ENCODE measurements around the gene COPZ1.

The COPZ1 gene

GRCh38 chr12:54390668-54391551 is 66.0 kb downstream of the COPZ1 start:
- peak; percentile 26 for TF ChIP-seq CTCF (conservative IDR thresholded peaks at IDR 0.05; ENCODE audit: low read depth, low read length)
- H3K4me3 ChIP-seq (ENCODE audit: low read depth, low read length), result peak overlapping the region; percentile 50
- peak; percentile 23 for DNase-seq (ENCODE audit: low read depth)

GRCh38 chr12:54392485-54393206 is 67.7 kb downstream of the COPZ1 start:
- DNase-seq (ENCODE audit: low read depth), result no peak
- no peak overlapping the region for H3K4me3 ChIP-seq (ENCODE audit: low read depth, low read length)
- TF ChIP-seq CTCF (conservative IDR thresholded peaks at IDR 0.05; ENCODE audit: low read depth, low read length), result no peak

- no peak overlapping the region for H3K4me3 ChIP-seq (ENCODE audit: low read depth, low read length)
- no peak for TF ChIP-seq CTCF (conservative IDR thresholded peaks at IDR 0.05; ENCODE audit: low read depth, low read length)
- DNase-seq (ENCODE audit: low read depth), result no peak
Observed at GRCh38 chr12:54393207-54393609, 68.3 kb downstream of the COPZ1 start.

GRCh38 chr12:54393743-54394142 is 68.8 kb downstream of the COPZ1 start:
- no peak for DNase-seq (ENCODE audit: low read depth)
- no peak for TF ChIP-seq CTCF (conservative IDR thresholded peaks at IDR 0.05; ENCODE audit: low read depth, low read length)
- no peak overlapping the region for H3K4me3 ChIP-seq (ENCODE audit: low read depth, low read length)

GRCh38 chr12:54394281-54394719 is 69.4 kb downstream of the COPZ1 start:
- TF ChIP-seq CTCF (conservative IDR thresholded peaks at IDR 0.05; ENCODE audit: low read depth, low read length), result peak; percentile 76
- peak; percentile 59 for DNase-seq (ENCODE audit: low read depth)
- H3K4me3 ChIP-seq (ENCODE audit: low read depth, low read length), result no peak overlapping the region

- no peak for DNase-seq (ENCODE audit: low read depth)
- TF ChIP-seq CTCF (conservative IDR thresholded peaks at IDR 0.05; ENCODE audit: low read depth, low read length), result no peak
- H3K4me3 ChIP-seq (ENCODE audit: low read depth, low read length), result no peak overlapping the region
Observed at GRCh38 chr12:54394986-54395385, 70.1 kb downstream of the COPZ1 start.

Data from choroid plexus epithelial cell (primary cell).